Umbilical cord (tissue), 2 donors: ENCODE data around the gene SH2D7. TPM values are rescaled to one million over a fixed set of nuclear protein-coding genes. Genes with fewer than 3 reads are reported as not detected.

Experiments used
- DNase-seq: peaks from one replicate; pipeline ENCODE4 v3.0.0-alpha.2; 2015; ENCODE audit warnings: low spot score
- total RNA-seq: library from RNA; depleted of rRNA; stranded (reverse); fragments of >200 nt; gene quantifications from one replicate; pipeline ENCODE4 v1.2.3, GENCODE V29; 2014; ENCODE audit warnings: low replicate concordance; ENCODE audit not compliant: insufficient read depth

The SH2D7 gene
- total RNA-seq, 1 donor from 2014 or later: 0.24 TPM

GRCh38 chr15:78077871-78078210 lies 14.5 kb upstream of the SH2D7 start:
- DNase-seq: no peak

DNA sequence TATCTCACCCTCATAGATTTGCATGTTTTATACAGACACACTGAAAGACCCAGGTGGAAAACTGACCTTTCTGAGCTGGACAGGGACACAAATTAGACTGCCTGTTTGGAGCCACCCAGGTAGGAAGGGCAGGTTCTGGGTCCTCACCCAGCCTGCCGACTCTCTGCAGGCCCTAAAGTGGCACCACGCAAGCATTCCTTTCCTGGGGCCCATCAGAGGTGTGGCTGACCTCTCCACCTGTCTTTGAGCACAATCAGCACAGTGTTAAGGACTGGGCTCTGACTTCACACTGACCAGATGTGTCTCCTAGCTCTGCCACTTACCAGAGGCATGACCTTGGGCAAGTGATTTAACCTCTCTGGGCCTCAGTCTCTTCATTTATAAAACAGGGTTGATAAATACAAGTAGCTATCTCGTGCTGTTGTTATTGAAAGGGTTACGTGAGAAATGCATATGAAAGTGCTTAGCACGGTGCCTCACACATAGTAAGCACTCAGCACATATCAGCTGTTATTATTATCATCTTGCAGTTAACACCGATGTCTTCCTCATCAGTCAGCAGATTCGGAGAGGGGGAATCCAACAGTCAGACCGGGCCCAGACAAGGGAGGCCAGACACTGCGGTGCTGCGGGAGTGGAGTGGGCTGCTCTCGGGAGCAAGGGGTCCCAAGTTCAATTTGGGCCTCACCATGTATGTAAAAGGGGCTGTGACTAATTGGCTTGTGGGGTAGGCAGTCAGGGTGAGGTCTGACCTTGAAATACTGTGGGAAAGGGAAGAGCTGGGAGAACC lies 12.9 kb upstream of the SH2D7 start:
- DNase-seq: no peak

- no peak for DNase-seq
Observed at GRCh38 chr15:78080088-78080460, 12.3 kb upstream of the SH2D7 start.

GRCh38 chr15:78082106-78082742 lies 10.1 kb upstream of the SH2D7 start:
- no peak for DNase-seq

DNA sequence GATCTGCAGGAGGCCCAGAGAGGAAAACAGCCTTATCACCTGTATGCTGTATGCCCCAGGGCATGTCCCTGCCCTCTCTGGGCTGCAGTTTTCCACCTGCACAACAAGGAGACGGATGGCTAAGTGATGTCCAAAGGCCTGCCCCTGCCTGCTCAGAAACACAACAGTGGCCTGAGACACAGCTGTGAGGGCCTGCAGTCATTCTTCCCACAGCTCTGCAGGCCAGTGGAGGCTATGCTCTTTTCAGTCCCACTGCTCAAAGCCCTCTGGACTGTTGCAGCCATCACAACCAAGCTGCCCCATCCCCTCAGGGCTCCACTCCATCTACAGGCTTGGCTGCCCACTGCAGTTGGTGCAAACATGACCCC lies 9.6 kb upstream of the SH2D7 start:
- DNase-seq: no peak

DNA sequence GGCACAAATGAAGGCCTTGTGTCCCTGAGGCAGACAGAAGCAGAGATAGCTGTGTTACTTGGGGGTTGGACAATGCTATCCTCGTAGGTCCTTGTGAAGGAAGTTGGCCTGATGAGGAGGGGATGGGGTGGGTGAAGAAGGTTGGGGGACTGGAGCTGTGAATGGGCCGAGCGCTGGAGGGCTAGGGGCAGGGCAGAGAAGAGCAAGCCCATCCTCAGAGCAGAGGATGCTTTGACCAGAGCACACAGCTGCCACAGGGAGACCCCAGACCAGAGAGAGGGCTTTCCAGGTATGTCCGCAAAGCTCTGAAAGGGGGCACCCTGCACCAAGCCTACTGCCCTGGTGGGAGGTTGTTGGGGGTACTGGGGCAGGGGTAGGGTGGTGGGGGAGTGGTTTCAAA lies 9.2 kb upstream of the SH2D7 start:
- DNase-seq: no peak

DNA sequence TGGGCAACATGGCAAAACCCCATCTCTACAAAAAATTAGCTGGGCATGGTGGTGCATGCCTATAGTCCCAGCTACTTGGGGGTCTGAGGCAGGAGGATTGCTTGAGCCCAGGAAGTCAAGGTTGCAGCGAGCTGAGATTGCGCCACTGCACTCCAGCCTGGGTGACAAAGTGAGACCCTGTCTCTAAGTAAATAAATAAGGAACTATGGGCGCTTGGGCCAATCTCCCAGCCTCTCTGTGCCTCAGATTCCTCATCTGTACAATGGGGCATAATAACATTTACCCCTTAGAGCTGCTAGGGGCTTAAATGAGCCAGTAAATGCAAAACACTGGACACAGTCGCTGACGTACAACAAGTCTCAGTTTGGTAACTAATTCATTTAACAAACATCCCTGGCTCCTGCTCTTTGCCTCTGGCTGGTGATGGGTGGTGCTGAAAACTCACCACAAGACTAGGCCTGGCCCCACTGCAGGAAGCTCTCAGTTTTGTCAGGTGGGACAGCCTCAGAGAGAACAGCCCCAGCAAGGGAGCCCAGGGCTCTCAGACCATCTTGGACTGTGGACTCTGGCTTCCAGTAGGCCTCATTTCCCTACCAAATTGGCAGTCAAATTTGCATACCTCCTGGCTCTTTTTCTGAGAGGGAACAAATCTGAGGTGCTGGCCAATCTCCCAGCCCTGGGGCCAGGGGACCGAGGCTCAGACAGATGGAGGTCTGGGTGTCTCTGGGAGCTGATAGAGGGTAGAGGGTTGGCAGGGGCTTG lies 8.5 kb upstream of the SH2D7 start:
- DNase-seq: no peak

- no peak for DNase-seq
Observed at GRCh38 chr15:78084449-78084750, 8.0 kb upstream of the SH2D7 start.

DNA sequence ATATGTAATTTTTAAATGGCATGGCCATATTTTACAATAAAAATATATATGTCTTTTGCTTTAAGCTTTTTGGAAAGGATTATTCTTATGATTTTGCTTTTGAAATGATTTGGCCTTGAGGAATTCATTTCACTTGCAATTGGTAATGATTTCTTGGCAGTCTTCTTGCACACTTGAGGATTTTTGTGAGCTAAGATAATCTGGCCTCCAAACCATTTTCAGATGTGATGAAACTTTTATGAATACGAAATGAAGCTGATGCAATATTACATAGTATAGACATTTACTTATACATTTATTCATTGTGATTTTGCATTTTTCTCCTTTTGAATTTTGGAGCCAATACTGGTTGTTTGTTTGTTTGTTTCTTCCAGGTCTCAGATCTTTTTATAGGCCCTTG lies 6.4 kb upstream of the SH2D7 start:
- peak; percentile 47 for DNase-seq

GRCh38 chr15:78087951-78088772 lies 4.2 kb upstream of the SH2D7 start:
- DNase-seq: no peak

DNA sequence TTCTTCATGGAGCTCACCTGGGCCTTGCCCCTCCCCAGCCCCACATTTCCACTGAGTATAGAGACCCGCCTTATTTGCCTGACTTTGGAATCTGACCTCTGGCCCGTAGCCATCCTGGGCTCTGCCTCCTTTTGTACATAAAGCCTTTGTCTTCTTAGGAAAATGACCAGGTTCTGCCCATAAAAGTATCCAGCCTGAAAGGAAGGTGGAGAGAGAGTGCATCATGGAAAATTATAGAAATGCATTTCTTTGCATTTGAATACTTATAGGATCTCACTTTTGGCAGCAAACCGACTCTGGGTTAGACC lies 3.6 kb upstream of the SH2D7 start:
- DNase-seq: no peak

GRCh38 chr15:78090422-78091063 lies 1.8 kb upstream of the SH2D7 start:
- no peak for DNase-seq

DNA sequence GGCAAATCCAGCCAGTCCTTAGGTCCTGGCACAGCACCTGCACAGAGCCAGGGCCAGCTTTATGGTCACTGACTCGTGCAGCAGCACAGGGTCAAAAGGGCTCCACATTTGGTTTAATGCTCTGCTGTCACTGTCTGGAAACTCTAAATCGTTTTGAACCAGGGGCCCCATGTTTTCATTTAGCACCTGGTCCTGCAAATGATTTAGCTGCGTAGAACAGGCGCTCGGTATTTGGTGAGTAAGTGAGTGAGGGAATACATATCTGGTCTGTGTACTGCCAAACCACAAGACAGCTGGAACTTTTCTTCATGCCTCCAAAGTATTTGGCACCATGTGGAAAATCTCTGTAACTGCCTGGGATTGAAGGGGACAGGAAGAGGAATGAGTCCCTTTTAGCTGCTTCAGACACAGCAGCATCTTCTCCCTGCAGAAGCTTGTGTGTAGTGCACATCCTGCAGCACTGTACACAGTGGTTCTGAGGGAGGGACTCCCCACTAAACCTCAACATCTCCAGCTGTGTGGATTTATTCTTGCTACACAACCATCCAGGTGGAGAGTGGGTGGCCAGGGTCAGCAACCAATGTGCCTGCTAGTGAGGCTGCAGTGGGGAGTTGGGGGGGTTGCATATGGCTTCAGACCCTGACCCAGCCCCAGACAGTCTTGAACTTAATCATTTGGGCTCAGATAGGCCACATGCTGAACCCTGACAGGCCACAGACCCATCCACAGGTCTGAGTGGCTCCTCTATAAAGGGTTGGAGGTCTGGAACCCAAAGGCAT lies 1.1 kb downstream of the SH2D7 start:
- DNase-seq: peak; percentile 91

DNA sequence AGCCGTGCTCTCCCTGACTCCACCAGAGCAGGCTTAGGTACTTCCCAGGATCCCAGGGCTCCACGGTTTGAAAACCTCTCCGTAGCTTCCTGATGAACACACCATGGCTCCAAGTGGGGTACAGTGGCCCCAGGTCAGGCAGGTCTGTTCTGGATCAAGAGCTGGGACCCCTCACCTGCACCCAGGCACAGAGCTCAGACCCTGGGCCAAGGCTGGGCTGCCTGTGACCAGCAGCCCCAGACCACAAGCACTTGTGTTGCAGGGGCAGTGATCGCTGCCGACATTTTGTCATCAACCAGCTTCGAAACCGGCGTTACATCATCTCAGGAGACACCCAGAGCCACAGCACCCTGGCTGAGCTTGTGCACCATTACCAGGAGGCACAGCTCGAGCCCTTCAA lies 5.3 kb downstream of the SH2D7 start:
- DNase-seq: no peak

- no peak for DNase-seq
Observed at GRCh38 chr15:78098131-78098755, 5.9 kb downstream of the SH2D7 start.

DNA sequence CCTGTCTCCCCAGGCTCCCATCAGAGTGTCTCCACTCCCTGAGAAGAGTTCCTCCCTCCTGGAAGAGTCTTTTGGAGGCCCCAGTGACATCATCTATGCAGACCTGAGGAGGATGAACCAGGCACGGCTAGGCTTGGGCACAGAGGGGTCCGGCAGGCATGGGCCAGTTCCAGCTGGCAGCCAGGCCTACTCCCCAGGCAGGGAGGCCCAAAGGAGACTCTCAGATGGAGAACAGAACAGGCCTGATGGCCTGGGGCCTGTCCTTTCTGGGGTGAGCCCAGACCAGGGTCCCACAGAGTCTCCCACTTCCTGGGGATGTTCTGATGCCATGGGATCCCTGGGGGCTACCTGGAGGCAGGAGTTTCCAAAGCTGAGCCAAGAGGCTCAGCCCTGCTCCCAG lies 8.5 kb downstream of the SH2D7 start:
- no peak for DNase-seq

DNA sequence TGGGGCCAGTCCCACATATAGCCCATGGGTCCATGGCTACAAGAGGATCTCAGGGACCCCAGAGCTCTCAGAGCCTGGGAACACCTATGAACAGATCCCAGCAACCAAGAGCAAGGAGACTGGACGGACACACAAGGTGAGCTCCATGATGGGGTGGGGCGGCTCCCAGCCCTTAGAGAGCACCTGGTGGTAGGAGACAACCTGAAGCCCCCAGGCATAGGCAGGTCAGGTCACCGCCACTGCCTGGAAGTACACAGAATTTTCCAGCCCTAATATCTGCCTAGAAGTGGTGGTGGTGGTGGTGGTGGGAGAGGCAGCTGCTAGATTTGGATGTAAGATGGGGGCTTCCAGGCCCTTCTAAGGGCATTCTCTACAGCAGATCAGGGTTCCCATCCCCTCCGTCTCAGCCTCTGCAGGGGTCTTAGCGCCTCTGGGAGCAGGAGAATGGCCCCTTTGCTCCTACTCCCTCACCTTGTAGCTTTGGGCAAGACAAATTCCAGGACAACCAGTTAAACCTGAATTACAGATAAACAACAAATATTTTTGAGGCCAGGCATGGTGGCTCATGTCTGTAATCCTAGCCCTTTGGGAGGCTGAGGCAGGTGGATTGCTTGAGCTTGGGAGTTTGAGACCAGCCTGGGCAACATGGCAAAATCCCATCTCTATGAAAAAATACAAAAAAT lies 9.2 kb downstream of the SH2D7 start:
- DNase-seq: no peak

DNA sequence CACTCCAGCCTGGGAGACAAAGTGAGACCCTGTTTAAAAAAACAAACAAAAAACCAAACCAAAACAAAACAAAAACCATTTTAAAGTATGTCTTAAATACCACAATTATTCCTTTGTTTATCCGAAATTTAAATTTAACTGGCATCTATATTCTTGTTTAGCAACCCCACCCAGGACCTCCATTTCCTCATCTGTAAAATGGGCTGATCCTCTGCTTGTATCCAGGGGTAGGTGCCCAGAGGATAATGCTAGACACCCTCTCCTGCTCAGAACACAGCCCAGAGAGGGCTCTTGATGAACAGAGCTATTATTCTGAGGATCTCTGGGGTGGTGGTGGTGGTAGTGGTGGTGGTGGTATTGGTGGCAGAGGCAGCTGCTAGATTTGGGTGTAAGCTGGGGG lies 9.8 kb downstream of the SH2D7 start:
- DNase-seq: no peak

GRCh38 chr15:78102741-78103140 lies 10.4 kb downstream of the SH2D7 start:
- DNase-seq: no peak
